A204.1 (cell line): ENCODE measurements around the gene AMIGO2.

Experiments used
- FAIRE-seq: peaks from 2 replicates; lab custom pipeline; 2012; peaks lifted over from hg19 to GRCh38; lab: Jason Lieb, UNC

AMIGO2 gene

DNA sequence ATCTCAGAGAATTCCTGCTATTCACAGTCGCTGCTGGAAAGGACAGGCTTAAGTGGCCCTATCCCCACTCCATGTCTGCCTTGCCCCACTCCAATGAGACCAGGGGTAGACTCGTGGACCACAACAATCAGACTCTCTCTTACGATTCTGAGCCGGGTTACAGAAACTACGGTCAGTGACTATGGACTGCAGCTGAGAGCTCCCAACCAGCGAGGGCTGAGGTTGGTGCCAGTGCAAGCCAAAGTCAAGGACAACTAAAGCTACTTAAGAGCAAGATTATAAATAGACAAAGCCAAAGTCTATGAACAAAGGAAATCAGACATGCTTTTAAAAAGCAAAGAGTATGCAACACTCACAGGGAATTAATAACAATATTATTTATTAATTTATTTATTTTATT is 18.3 kb upstream of the AMIGO2 start:
- FAIRE-seq: no peak

DNA sequence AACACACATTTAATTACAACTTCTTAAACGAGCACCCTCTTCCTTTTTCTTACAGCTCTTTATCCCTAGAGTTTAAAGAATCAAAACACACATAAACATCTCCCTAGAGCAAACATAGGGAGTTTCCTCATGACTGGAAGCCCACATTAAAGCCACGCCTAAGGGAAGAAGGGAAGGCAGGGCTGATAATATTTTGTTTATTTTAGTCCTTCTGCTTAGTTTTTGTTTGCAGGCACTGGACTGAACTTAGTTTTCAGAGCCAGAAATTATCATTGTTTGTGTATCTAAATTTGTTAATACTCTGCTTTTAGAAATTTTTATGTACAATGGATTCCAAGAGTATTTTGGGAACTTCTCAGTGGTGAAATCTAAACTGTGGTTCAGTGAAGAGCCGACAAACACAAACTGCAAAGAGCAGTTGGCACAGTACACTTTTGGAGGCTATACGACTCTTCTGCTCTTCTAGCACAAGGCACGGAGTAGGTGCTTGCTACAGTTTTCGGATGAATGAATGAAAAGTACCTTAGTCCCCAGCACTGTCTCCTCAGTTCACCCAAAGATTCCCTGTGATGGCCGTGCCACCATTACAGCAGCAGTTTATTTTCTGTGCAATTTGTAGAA is 17.6 kb upstream of the AMIGO2 start:
- no peak for FAIRE-seq

DNA sequence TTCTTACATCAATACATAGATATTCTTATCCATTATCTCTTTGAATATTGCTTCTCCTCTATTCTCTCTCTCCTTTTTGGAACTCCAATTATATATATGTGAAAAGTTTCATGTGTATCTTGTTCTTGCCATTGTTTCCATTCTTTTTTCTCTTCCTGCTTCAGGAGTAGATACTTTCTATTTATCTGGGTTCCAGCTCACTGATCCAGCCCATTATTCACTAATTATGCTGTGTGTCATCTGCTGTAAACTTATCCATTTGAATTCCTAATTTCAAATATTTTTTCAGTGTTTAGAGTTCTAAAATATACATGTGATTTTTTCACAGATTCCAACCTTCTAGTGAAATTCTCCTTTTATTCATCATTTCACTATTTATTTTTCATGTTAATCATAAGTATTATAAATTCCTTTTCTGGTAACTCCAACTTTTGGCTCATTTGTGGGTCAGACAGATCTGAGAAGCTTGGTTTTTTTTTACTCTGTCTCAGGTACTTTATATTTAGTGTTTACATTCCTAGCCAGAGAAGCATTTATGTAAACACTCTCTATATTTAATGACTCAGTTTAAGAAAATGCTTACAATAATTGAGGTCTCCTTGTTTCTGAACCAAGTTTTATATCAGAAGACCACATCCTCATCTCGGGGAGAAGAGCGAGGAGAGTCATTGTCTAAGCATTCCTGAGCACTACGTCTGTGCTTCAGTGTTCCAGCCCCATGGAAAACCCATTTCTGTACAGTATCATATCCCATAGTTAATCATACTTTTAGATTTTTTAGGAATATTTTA is 15.9 kb upstream of the AMIGO2 start:
- FAIRE-seq: no peak

DNA sequence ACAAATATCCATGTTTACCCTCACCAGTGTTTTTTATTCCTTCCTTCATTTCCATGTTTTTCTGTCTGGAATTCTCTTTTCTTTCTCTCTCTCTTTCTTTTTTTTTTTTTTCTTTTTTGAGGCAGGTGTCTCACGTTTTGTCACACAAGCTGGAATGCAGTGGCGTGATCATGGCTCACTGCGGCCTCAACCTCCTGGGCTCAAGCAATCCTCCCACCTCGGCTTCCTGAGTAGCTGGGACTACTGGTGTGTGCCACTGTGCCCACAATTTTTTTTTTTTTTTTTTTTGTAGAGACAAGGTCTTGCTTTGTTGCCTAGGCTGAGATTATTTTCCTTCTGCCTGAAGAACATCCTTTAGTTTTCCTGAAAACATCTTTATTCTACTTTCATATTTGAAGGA is 15.0 kb upstream of the AMIGO2 start:
- no peak for FAIRE-seq

DNA sequence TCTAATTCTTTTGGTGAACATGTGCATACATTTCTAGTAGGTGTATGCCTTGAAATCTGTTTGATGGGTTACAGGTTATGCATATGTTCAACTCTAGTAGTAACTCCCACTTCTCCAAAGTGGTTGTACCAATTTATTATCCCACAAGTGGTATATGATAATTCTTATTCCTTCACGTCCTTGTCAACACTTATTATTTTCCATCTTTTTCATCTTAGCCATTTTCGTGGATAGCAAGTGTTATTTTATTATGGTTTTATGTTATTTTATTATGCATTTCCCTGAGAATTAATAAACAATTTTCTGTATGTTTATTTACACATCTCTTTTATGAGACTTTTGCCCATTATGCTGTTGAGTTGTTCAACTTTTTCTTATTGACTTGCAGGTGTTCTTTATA is 11.2 kb upstream of the AMIGO2 start:
- FAIRE-seq: no peak

DNA sequence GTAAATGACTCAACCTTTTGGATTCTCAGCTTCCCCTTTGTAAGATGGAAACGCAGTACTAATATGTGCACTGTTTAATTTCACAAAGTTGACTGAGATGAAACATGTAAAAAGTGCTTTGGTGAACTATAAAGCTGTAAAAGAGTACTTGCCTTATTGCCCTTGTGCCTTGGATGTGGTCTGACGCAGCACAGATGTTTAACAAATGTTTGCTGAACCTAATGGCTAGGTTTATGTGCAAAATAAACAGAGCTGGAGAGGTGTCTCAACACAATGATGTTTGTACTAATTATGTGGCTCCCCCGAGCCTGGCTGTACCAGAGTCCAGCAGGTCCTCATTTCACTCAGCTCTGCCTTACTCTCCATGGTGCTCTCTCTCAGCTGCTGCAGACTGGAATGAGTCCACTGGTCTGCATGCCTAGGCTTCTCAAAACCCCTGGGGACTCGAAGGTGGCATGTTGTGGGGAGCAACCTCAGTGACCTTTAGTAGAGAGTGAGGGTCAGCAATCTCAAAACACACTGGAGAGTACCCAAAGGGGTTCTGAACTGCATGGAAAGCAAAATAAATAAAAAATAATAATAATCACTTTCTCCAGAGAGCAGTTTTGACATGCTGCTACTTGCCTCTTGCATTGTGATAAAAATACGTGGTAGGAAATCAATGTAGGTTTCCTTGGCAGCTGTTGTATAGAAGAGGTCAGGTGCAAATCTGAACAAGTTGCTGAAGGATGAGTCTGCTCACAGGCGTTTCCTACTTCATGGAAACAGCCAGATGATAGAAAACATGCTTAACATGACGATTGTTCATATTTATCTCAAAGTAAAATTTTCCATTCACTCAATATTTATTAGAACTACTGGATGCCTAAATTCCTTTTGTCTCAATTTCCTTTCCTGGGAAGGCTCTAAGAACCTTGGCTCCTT is 8.5 kb upstream of the AMIGO2 start:
- peak; percentile 43 for FAIRE-seq

DNA sequence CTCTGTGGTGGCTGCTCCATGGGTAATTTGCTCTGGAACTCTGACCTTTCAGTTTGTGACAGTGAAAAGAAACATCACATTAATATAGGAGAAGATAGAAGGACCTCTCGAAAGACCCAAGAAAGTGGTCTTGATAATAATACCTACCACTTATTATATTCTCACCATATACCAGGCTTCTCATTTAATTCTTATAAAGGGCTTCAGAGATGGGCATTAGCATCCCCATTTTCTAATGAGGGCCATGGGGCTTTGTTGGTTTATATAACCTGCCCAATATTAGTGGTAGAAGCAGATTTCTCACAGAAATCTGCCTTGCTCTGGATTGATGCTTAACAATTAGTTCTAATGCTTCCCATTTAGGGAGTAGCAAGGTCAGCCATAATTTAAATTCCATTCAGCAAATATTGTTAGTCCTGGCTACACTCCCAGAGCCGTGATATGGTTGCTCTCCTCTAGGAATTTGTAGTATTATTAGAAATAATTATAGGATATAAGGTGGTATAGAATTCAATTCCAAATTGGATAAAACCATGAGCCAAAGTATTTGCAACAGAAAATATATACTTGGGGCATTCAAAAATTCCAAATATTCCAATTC is 7.4 kb upstream of the AMIGO2 start:
- peak; percentile 16 for FAIRE-seq

DNA sequence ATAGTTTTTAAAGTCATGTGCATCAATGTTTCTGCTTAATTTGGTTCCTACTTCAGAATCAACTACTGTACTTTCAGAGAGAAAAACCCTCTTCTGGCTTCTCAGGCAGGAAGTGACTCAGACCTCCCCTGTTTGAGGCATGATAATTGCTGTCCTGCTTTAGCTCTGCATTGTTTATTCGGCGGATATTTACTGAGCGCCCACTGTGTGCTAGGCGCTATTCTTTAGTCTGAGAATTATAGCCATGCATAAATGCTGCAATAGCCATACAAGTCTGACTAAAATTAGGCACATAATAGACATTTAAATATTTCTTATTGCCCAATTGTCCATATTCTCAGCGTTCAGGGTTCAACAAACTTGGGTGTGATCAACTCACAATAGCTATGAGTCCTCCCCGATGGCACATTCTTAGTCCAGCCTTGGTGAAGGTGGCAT is 6.1 kb upstream of the AMIGO2 start:
- FAIRE-seq: no peak

DNA sequence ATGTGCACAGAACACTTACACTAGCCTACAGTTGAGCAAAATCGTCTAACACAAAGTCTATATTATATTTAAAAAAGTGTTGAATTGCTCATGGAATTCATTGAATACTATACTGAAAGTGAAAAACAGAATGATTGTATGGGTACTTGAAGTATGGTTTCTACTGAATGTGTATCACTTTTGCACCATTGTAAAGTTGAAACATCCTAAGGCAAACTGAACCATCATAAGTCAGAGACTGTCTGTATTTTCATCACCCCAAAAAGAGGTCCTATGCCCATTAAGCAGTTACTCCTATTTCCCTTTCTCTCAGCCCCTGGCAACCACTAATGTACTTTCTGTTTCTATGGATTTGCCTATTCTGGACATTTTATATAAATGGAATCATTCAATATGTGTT is 4.4 kb upstream of the AMIGO2 start:
- no peak for FAIRE-seq

DNA sequence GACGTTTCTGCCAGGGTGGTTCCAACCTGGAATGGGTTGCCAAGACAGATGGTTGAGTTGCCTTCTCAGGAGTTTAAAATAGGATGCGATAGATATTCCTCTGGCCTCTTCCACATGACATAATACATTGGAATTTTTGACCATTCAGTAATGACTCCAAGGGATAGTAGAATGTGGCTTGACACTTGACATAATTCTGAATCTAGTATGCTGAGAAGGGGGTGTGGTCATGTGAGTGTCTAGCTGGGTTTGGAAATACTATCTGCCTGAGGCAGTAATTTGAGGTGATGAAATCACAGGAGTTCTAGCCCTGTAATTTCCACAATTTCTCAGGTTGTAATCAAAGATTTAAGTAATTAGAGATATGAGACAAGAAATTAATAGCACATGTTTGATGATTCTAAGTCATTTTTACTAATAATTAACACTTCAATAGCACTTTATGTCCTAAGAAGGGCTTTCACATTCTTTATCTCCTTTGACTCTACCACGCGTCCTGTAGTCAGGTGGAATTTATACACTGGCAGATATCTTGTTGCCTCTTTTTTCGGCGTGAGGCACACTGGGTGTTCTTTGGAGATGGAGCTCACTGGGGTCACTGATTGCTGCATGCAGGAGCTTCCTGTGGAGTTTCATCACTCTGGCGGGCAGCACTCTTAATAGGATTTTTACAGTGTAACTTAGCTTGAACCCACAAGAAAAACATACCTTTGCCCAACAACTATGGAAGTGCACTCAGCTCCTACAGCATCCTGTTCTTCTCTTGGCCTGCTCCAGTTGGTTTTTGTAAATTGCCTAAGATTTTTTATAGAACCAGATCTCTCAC is 3.2 kb upstream of the AMIGO2 start:
- FAIRE-seq: no peak

DNA sequence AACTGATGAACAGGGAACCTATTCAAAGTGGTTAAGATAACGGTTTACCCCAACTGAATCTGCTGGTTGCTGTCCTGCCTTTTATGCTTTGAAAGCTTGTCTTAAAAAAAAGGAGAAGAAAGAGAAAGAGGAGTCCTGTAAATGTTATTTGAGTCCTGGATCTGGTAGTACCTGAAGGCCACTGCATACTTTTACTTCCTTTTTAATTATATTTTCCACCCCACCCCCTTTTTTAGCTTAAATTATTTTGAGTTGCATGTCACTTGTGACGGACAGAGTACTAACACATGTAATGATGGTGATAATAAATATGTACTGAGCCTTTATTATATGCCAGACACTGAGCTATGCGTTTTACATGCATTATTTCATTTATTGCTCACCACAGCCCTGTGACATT is 2.5 kb upstream of the AMIGO2 start:
- no peak for FAIRE-seq

DNA sequence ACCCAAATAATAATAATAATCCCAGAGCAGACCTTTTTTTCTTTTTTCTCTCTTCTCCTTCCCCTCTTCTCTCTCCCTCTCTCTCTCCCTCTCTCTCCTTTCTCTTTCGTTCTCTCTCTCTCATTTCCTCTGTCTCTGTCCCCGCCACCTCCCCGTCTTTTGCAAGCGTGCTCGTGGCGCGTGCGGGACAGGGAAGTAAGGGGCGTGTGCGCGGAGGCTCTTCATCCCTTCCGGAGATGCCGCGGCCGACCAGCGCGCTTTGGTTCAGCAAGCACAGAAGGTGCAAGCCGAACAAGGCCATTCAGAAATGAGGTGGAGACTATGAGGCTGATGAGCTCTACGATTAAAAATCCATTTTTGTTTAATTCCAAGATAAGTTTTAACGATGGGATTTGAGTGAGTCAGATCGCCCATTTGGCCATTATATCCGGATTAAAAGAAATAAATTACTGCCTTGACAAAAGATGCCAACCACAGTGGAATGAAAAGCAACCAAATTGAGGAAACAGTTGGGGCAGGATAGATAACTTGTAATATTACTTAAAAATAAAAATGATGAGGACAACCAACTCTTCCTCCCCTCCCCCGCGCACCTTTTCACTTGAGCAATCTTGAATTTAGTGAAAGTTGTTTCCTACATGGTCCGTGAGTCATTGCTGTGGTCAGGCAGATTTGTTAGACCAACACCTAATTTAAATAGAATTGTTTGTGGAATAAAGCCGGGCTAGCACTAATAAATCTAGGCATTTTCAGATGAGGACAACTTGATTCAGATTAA is 1.2 kb upstream of the AMIGO2 start:
- no peak for FAIRE-seq

DNA sequence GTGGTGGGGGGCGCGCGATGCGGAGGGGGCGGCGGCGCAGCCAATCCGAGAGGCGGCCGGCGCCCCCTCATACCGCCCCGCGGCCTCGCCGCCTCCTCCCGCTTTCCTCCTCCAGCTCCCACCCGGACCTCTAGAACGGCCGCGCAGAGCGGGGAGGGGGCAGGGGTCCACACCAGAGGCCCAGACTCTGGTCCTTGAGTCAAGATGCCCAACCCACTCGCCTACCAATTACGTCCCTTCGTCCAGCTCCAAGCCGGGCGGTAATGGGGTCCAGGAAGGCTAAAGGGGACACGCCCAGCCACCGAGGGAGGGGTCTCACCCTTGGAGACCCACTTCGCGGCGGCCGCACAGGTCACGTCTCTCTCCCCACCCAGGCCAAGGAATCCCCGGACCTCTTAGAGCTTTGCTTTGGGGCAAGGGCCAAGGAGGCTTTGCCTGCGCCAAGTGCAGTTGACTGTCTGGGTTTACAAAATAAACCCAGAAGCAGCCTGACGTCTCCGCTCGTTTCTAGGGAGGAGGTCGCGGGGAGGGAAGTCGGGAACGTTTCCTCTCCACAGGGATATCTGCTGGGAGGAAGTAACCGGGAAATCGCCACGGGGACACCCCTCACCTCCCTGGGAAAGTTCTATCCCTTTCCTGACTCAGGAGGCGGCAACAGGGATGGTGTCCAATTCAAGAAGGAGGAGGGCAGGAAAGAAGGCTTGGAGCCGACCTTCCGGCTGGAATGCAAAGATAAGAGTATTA is 394 bp upstream of the AMIGO2 start:
- FAIRE-seq: no peak

DNA sequence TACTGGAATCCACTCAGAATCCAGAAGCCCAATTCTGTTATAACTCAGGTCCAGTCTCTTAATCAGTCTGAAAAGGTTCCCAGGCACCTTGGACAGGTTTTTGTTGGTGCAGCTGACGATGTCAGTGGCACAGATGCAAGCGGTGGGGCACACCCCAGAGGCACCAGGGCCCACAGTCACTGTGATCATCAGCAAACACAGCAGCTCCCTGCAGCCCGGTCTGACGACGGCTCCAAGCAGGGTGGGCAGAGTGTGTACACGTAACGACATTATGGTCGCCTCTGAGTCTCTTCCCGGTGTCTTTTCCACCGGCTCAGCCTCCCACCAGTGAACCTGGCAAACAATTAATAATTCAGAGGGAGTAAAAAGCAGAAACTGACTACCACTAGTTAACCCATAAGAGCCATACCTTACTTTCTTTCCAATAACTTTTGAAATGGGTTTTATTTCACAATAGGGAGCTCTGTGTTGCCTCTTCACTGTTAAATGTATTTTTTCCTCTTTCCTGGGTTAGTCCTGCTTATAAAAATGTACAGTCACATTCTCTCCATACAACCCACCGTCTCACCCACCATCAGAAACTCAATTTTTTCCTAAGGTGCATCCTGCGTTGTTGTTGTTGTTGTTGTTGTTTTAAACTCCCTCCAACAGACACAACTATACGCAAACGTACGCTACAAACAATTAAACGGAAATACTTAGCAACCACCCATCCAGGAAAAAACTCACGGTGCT is 859 bp downstream of the AMIGO2 start:
- FAIRE-seq: no peak

DNA sequence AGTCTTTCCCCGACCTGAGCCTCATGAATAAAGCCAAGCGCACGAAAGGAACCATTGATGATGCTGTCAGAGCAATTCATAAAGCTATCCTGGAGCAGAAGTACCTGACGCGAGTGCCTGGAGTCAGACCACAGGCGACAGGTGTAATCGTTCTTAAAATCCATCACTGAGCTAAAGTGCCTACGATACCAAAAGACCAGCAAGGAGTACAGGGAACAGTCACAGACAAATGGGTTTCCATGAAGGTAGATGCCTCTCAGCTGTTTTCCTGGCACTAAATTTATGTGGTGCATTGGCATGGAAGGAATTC is 1.7 kb downstream of the AMIGO2 start:
- FAIRE-seq: no peak

DNA sequence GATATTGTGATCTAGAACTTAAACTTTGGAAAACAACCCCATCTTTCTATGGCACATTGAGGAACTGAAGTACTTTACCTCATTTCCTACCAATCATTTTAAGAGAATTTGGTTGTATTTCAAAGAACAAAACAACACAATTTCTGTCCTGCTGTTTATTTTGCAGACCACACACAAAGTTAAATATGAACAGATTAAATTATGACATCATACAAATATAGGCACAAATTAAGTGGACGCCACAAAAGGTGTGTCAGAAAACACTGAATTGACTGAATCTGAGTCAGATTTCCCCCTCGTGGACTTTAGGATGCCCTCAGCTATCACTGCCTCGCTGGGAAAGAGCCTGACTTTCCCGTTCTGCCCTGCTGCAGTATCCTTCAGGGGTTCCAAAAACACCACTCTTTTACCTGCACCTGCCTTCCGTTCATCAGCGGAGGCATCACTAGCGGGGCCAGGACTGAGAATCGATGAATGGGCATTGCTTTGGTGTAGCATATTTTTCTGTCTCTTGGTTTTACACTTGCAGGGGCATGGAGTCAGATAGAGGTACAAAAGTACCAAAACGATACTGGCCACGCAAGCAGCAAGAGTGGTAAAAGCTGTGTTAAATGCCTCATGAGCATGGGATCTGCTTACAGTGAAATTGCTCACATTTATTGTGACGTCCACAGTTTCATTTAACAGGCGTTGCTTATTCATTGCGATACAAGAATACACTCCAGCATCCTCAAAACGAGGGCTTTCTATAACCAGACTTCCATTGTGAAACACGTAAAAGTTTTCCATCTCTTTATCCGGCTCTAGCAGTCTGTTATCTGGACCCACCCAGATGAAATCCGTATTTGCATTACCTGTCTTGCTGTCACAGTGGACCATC is 2.3 kb downstream of the AMIGO2 start:
- FAIRE-seq: no peak

DNA sequence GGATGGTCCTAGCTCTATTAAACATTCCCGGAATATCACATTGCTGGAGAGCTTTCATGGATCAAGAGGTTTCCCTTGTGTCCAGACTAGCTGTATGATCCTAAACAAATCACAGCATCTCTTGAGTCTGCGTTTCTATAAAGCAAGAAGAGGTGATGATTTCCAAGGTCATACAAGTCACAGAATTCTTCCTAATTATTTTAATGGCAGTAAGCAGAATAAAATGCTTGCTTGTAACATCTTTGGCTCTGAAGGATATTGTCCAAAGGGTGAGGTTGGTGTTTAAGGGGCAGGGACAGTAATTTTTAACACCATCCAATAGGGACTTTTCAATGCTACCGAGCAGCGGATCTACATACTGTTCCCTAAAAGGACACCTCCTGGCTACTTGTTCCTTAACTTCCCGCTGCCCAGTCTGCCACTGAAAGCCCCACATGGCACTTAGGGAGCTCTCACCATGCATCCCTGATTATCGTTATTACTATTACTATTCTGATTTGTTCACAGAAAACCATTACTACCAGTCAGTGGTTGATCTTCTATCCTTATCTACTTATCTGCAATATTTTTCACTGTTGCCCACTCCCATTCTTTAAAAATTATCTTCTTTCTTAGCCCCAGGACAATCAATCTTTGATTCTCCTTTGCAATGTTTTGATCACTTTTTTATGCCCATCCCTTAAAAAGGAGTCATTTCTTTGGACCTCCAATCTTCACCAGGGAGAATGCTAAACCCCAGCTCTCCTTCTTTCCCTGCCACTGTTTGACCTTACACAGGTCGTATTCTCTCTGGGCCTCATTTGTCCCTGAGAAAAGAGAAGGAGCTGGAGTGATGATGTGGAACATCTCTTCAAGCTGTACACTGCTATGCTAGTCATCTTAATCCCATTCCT is 4.3 kb downstream of the AMIGO2 start:
- no peak for FAIRE-seq

DNA sequence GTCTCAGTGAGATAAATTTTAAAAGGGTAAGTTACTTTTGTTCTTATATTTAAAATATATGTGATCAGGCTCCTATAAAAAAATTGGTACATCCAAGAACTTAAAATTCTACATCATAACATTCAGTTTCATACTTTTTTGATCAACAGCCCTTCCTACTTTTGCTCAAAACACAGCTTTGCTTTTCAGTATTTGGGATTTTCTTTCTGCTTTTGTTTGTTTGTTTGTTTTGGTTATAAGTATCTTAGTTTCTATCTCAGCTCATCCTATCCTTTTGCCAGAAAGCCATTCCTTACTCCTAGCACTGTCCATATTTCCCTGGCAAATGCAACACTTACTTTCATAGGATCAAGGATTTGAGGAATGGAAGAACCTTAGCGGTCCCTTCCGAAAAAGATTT is 5.0 kb downstream of the AMIGO2 start:
- FAIRE-seq: no peak
